GM21390 (cell line): ENCODE data around the gene POU2F3.
"Not testable (repeated sequence)": the region's sequence is repeated elsewhere in the genome, so short reads cannot be mapped to it uniquely, and the experiment has no call there.

Source experiments
- ATAC-seq: cut with Tn5 transposase; IDR thresholded peaks from one replicate; pipeline ENCODE4 v1.9.1; 2021; ENCODE audit not compliant: unreplicated experiment

Gene POU2F3

DNA sequence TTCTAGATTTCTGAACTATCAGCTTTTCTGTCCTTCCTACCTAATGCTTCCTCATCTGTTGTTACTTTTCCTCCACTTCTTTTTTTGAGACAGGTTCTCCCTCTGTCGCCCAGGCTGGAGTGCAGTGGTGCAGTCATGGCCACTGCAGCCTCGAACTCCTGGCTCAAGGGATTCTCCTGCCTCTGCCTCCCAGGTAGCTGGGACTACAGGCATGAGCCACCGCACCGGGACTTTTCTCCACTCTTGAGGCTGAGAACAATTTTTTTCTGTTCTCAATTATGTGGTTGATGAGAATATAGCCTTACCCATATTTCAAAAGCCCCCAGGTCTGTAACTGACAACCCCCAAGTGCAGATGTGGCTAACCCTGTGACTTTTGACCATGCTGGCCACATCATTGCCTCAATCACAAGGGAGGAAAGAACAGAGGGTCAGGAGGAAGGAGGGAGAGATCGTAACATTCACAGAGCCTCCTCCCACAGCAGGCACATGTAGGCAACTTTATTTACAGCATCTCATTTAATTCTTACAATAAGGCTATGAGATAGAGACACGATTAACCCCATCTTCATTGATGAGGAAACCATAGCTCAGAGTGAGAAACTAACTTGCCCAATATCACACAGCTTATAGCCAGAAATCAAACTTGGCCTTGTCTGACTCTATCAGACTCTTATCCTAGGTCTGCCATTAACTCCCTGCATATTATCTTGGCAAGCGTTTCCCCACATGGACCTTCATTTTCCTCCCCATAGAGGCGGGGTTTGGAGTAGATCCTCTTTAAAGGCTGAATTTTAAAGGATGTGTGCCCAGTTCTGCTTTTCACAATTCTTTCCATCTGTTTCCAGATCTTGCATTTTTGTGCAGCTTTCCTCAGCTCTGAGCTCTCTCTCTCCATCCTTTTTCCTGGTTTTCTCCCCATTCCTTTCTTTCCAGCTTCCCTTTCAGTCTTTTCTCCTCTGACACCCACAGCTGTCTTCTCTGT, 9.6 kb downstream of the POU2F3 start:
- no peak for ATAC-seq

DNA sequence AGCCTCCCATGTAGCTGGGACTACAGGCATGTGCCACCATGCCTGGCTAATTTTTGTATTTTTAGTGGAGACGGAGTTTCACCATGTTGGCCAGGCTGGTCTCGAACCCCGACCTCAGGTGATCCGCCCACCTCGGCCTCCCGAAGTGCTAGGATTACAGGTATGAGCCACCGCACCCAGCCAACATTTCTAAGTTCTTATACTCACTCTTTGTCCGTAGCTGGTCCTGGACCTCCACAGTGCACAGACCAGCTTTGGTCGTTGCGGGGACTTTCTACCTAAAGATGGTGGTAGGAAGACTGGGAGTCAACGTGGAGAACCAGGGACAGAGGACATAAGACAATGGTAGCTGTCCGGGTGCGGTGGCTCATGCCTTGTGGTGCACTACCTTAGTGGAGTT, 13.4 kb downstream of the POU2F3 start:
- ATAC-seq = not testable (repeated sequence)

DNA sequence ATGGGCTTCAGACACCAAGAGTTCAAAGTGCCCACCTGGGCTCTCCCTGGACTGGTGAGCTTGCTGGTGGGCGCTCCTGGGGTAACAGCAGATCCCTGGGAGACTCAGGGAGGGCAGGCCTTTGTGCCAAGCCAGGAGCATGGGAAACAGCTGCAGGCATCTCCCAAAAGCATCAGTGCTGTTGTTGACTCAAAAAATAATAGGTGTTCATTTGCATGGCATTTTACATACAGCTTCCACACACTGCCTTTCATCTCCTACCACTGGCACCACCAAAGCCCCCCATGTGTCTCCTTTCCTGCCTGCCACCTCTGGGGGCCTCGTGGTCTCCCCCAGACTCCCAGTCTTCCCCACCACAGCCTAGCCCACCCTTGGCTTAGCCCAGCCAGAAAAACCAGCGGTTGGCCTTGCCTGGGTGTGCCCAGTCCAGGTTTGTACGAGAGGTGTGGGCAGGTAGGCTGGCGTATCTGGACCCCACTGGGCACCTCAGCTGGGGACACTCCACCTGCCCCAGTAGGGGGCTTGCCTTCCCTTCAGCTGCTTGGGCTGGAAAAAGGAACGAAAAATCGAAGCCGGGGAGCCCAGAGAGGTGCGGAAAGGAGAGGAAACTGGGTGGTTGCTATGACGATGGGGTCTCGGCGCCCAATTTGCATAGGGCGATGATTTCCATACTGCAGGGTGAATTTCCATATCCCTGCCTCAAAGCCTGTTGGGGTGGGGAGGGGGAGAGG, 15.0 kb downstream of the POU2F3 start:
- peak; percentile 63 for ATAC-seq

DNA sequence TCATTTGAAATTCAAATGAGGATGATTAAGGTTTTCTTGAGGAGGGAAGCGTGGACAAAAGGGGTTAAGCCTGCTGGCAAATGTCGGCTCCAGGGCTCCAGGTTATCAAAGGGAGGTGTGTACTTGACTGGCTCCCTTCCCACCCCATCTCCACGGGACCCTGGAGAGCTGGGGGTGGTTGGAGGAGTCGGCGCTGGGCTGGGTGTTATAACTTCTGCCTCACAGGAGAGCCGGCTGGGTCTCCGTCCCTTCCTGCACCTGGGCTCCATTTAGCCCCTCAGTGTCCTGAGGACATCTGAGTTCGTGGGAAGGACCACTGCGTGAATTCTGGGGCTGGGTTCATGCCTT, 15.6 kb downstream of the POU2F3 start:
- ATAC-seq = no peak

DNA sequence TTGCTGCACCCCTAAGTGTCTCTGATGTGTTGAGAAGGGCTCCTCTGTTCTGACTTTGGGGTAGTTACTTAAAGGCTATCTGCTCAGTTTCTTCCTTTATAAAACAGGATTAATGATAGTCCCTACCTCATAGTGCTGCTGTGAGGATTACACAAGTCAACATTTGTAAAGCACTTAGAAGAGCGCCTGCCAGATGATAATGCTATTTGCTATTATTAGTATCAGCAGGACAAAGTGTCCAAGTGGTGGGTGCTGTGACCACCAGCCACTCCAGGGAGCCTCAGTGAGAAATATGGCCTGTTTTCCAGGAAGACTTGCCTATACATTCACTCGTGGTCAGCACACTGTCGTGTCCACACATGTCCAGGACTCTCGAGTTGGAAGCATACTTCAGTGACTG, 16.2 kb downstream of the POU2F3 start:
- no peak for ATAC-seq

DNA sequence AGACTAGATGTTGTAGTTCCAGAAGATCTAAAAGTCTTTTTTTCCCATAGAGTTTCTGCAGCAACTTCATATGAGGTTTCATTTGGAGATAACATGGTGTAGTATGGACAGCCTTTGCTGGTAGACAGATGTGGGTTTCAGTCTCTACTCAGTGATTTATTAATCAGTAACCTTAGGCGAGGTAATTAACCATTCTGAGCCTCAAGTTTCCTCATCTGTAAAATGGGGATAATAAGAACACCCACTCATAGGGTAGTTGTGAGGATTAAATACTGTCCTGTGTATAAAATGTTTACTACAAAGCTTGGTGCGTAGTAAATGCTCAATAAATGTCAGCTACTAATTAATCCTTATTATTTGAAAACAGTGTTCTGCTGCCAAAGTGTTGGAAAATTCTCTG, 16.8 kb downstream of the POU2F3 start:
- no peak for ATAC-seq

DNA sequence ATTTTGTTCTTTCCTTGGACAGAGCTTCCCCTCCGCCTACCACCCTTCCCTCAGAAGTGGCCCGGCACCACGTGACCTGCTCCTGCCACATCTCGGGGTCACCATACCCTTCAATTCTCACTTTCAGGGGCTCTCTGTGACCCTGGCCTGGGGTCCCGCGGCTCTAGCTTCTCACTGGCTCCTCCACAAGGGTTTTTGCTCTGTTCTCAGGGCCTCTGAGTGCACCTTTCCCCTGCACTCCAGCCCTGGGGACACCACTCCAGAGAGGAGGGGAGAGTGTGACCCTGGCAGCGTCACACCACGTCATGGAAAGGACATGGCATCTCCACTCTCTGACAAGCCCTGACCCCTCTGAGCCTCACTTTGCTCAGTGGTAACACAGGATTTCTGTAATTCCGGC, 17.4 kb downstream of the POU2F3 start:
- ATAC-seq = no peak

DNA sequence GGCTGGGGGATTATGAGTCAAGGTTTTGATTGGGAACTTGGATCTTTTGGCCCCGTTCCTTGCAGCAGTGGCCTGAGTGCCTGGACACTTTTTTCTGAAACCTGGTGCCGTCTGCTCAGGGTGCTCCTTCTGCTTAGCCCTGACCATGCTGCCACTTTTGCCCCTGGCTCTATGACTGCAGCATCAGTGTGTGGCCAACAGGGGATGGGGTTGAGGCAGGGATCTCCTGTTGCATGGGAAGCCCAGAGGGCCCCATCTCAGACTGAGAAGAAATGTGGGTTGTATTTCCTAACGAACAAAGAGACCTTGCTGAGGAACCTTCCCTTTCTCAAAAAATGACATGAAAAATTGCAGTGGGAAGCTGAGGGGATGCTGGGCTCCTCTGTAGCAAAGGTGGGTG, 18.7 kb downstream of the POU2F3 start:
- no peak for ATAC-seq

DNA sequence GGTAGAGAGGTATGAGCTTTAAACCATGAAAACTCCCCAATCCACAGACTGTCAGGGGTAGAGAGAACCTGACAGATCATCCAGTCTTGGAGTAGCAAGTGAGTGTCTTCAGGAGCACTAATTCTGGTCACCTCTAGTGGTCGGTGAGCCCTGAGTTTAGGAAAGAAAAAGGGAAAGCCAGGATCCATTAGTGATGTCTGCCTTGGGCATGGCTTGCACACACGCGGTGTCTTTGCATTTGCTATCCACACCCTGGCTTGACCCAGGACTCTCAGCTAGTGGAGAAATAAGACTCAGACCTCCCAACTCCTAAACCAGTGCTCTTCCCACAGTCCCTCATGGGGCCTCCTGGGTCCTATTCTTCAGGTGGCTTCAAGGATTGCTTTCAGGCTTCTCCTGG, 19.3 kb downstream of the POU2F3 start:
- ATAC-seq = no peak

DNA sequence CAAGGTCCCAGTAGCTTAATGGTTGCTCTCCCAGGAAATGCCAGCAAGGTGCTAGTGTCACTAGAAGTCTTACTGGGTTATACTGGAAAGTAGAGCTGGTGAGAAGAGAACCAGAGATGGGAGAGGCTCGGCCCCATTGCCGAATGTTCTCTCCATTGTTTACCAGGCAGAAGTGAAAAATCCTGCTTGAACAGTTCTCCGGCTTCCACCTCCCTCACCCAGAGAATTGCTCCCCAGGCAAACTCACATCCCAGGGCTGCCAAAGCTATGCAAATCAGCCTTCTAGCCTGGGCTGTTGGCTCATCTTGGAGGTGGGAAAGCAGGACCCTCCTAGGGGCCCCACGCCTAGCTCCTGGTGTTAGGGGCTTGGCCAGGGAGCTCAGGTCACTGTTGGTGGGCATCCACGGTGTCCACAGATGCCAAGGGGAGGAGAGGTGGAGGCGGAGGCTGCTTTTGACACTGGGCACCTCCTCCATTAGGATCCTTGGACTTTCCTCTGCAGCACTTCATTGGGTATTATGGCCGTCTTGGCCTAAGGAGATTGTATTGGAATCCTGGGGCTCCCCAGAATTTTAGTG, 20.1 kb downstream of the POU2F3 start:
- no peak for ATAC-seq

DNA sequence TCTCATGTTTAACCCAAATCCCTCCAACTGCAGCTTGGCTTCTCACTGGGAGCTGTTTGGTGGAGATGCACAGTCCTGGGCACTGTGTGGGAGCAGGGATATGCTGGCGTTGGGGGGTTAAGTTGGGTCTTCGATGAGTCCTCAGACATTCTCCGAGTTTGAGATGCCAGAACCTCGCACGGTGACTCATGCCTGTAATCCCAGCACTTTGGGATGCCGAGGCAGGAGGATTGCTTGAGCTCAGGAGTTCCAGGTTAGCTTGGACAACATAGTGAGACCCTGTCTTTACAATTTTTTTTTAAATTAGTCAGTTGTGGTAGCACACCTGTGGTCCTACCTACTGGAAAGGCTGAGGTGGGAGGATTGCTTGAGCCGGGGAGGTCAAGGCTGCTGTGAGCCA, 20.7 kb downstream of the POU2F3 start:
- no peak for ATAC-seq

DNA sequence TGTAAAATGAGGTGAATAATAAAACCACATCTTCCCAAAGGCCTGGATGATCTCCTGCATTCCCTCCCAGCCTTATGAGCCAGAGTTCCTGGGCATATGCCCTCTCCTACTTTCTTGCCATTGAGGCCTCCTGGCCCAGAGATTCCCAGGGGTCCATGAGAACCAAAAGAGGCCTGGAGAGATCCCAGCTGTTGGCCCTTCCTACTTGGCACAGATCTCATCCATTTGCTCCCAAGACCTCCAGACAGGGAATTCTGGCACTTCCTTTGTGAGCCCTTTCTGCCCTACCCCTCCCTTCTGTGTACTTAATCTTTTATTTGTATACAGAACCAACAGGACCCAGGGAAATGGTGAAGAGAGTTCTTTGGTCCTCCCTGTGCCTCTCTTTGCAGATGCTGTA, 21.4 kb downstream of the POU2F3 start:
- ATAC-seq = no peak

DNA sequence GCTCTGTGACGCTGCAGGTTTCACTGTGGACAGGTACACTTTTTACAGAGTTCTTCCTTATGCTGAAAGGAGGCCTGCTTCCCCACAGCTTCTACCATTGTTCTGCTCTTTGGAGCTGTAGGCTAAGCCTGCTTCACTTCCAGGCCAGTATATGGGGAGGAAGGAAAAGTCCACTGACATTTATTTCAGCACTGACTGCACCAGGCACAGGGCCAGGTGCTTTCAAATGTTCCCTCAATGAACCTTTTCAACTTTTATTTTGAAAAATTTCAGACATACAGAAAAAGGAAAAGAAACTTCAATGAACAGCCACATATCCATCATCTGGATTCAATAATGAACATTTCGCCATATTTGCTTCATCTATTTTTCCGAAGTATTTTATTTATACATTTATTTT, 22.0 kb downstream of the POU2F3 start:
- ATAC-seq = no peak

DNA sequence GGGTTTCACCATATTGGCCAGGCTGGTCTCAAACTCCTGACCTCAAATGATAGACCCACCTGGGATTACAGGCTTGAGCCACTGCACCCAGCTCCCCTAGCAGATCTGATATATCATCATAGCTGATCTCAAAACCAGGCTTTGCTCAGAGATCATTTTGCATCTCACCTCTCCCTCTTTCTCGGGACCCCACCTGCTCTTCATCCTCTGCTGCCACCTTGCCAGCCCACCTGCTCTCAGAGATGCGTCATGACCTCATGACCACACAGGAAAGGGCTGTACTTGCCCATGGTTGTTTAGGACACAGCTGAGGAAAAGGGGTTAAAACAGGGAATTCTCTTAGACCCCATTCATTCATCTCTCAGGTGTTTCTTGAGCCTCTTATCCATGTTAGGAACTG, 27.4 kb downstream of the POU2F3 start:
- ATAC-seq = no peak

DNA sequence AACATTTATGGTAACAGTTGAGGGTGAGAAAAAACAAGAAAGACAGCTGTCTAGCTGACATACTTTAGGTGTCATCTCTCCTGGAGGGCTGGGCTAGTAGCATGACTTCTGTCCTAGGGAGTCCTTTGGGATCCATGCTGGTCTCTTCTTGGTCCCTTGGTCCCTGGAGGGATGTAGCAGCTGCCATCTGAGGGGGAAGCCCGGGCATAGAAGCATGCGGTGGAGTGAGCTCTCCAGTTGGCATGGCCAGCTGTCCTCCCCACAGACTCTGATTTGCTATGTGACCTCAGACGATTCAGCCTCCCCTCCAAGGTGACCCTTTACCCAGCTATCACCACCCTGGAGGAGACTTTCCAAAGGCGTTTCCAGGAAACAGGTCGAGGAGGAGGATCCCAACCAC, 28.7 kb downstream of the POU2F3 start:
- ATAC-seq = no peak

DNA sequence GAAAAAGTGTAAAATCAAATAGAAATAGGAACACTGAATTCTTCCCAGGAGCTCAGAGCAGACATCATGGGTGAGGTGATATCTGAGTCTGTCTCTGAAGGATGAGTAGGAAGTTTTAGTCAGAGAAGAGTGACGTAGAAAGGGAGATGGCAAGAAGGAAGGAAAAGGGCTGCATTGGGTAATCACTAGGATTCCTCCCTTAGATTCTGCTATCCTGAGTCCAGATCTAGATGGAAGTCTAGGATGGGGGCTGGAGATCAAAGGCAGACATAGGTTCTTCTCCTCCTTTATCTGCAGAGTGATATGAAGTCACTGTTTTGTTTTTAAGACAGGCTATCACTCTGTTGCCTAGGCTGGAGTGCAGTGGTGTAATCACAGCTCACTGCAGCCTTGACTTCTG, 30.4 kb downstream of the POU2F3 start:
- ATAC-seq = no peak

DNA sequence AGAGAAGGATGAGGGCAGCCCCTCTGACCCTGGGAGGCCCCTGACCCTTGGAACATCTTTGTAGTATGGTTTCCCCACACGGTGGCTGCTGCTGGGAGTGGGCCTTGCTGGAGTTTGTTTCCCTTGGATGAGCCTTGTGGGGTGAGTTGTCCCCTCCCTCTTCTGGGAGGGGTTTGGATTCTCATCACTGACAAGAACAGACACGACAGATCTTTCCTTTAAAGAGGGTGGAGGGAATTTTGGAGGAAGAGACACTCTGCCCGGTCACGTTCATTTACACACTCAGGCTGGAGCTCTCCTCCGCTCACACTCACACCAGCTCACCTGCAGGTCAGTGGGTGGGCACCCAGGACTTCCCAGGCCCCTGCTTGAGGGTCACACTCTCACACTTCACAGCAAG, 31.7 kb downstream of the POU2F3 start:
- no peak for ATAC-seq

DNA sequence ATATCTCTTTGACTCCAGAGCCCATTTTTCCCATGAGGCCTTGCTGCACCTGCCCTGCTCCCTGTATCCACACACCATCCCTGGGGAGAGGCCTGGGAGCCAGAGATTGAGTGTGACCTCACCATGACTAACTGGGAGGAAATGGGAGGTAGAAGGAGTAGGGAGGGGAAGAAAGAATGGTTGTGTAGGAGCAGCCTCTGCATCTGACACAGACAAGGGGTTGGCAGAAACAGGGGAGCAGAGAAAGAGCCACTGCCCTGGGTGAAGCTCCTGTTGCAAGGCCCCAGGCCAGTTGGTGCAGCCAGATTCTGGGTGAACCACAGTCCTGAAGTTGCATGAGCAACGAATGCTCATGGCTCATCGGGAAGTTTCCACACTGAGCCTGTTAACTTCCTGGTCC, 32.4 kb downstream of the POU2F3 start:
- ATAC-seq = no peak

DNA sequence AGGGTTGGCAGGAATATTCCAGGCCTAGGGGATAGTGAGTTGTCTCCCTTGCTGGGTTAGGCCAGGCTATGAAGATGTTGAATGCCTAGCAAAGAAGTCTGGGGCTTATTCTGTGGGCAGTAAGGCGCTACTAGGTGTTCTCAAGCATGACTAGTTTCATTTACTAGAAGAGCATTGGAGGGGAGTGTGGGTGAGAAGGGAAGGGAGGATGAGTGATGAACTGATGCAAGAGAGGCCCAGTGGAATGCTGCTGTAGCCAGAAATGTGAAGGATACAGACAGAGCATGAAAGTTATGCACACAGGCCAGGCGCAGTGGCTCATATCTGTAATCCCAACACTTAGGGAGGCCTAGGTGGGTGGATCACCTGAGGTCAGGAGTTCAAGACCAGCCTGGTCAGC, 33.5 kb downstream of the POU2F3 start:
- ATAC-seq = no peak

DNA sequence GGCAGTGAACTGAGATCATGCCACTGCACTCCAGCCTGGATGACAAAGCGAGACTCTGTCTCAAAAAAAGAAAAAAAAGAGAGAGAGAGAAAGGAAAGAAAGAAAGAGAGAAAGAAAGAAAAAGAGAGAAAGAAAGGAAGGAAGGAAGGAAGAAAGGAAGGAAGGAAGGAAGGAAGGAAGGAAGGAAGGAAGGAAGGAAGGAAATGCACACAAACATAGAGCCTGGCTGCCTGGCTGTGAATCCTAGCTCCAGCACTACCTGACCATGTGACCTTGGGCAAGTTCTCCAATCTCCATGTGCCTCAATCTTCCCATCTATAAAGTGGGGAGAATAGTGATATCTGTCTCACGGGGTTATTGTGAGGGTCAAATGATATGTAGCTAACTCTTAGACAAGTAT, 34.0 kb downstream of the POU2F3 start:
- not testable (repeated sequence) for ATAC-seq

DNA sequence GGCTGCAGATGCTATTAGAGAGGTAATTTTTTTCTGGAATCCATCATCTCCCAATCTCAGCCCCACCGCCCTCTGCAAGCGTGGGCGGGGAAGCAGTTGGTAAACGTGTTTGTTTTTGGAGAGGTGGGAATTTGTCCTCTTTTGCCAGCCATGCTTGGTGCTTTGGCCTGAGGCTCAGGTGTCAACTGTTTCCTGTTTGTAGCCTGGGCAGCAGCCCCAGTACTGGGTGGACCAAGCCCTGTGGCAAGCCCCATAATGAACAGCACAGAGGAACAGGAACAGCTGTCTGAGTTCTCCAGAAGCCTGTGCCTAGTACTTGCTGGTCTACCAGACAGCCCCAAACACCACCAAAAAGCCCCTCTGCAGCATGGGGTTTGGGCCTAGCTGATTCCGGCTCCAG, 39.6 kb downstream of the POU2F3 start:
- no peak for ATAC-seq

DNA sequence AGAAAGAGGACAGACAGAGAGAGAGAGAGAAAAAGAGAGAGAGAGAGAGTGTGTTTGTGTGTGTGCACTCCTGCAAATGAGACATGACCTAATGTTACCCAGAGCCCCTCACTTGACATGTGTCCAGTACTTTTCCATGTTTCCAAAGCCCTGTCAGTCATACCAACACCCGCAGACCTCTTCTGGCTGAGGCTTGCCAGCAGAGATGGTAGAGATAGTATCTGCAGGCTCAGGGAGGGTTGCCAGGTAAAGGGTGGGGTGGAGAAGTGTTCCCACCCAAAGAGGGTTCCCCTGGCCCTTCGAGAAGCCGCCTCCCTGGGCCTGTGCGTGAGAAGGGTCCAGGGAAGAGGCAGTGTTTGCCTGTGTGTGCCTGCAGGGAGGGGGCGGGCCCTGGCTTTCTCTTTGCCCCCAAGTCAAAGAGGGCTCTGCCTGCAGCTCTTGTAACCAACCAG, 40.7 kb downstream of the POU2F3 start:
- no peak for ATAC-seq
